Endothelial cell of umbilical vein (primary cell): ENCODE results near the gene PCDH15. TPM values are rescaled to one million over a fixed set of nuclear protein-coding genes. Genes with fewer than 3 reads are reported as not detected.
"Not testable (repeated sequence)": the region's sequence is repeated elsewhere in the genome, so short reads cannot be mapped to it uniquely, and the experiment has no call there.

Experiments used
- BruUV-seq: library from RNA; stranded (reverse); fragments of 400-500 nt; replicated peaks from 2 replicates; lab custom pipeline; 2021; lab: Mats Ljungman, UMichigan
- CTCF ChIA-PET: fragments of 300-600, 350-600 bp; sonication (Branson Sonifier 250); formaldehyde crosslinking; loops from one replicate; lab custom pipeline; 2021; ENCODE audit warnings: antibody characterized with exemption, inconsistent platforms; lab: Charles Lee
- POLR2A ChIA-PET: fragments of 300-600, 350-600 bp; sonication (Branson Sonifier 250); formaldehyde crosslinking; loops from one replicate; lab custom pipeline; 2021; ENCODE audit warnings: antibody characterized with exemption, inconsistent platforms; lab: Charles Lee
- DNase-seq: peaks from one replicate; pipeline ENCODE4 v3.0.0-alpha.2; 2011; ENCODE audit warnings: low read depth, low spot score
- FAIRE-seq: peaks from 2 replicates; lab custom pipeline; 2011; peaks lifted over from hg19 to GRCh38; lab: Jason Lieb, UNC
- H2AFZ ChIP-seq: 2 replicates; pipeline ENCODE4 v1.6.0; 2012; ENCODE audit warnings: low read depth, low read length, control low read depth, inconsistent platforms
- H3K27ac ChIP-seq: 2 replicates; pipeline ENCODE4 v1.5.1; 2011; ENCODE audit warnings: low read depth, mild to moderate bottlenecking, control low read depth, low read length, moderate library complexity; ENCODE audit not compliant: insufficient read depth
- H3K27me3 ChIP-seq, 2 experiments: 2 replicates each; pipeline versions ENCODE4 v1.6.0 to v1.6.1; 2011; ENCODE audit warnings: low read length in 2 of 2, mixed read lengths in 1 of 2; ENCODE audit not compliant: control insufficient read depth in 2 of 2, insufficient read depth in 2 of 2
- H3K36me3 ChIP-seq, 2 experiments: 2 replicates in 1 of 2; 3 replicates in 1 of 2; pipeline ENCODE4 v1.5.1; 2011; ENCODE audit warnings: low read length in 2 of 2, mild to moderate bottlenecking in 1 of 2, moderate library complexity in 1 of 2; ENCODE audit not compliant: control insufficient read depth in 2 of 2, insufficient read depth in 2 of 2; ENCODE audit errors: extremely low read depth in 1 of 2
- H3K4me1 ChIP-seq: 3 replicates; pipeline ENCODE4 v1.5.1; 2011; ENCODE audit warnings: mild to moderate bottlenecking, low read length; ENCODE audit not compliant: control insufficient read depth, insufficient read depth; ENCODE audit errors: extremely low read depth
- H3K4me2 ChIP-seq: 2 replicates; pipeline ENCODE4 v1.6.1; 2011; ENCODE audit warnings: low read length, control low read depth, mixed read lengths; ENCODE audit not compliant: insufficient read depth
- H3K4me3 ChIP-seq, 3 experiments: fragments of 200-600 bp in 1 of 3; sonication (generic), shearing (Covaris generic) in 1 of 3; replicated peaks in 1 of 3; 2 replicates each; pipeline ENCODE4 v1.5.1; 2011 to 2016; ENCODE audit warnings: control low read depth in 3 of 3, low read length in 3 of 3, mild to moderate bottlenecking in 2 of 3, inconsistent platforms in 1 of 3, low read depth in 1 of 3, moderate library complexity in 1 of 3; ENCODE audit not compliant: insufficient read depth in 1 of 3
- H3K79me2 ChIP-seq: 2 replicates; pipeline ENCODE4 v1.6.0; 2012; ENCODE audit warnings: low read length, inconsistent platforms; ENCODE audit not compliant: control insufficient read depth, insufficient read depth
- H3K9ac ChIP-seq: replicated peaks from 2 replicates; pipeline ENCODE3; 2011; ENCODE audit warnings: low read length, control low read depth; ENCODE audit not compliant: insufficient read depth; ENCODE audit errors: extremely low read depth
- H3K9me1 ChIP-seq: replicated peaks from 3 replicates; pipeline ENCODE4 v1.6.0; 2011; ENCODE audit warnings: mild to moderate bottlenecking, low read length; ENCODE audit not compliant: control insufficient read depth, insufficient read depth; ENCODE audit errors: extremely low read depth
- H3K9me3 ChIP-seq: replicated peaks from 2 replicates; pipeline ENCODE4 v1.5.1; 2012; ENCODE audit warnings: low read length, inconsistent platforms; ENCODE audit not compliant: control insufficient read depth, insufficient read depth
- H4K20me1 ChIP-seq: replicated peaks from 2 replicates; pipeline ENCODE3; 2011; ENCODE audit warnings: mild to moderate bottlenecking, low read length; ENCODE audit not compliant: control insufficient read depth, insufficient read depth; ENCODE audit errors: extremely low read depth
- CTCF ChIP-seq, 2 donors: IDR thresholded peaks; 1 replicate in 1 of 2; 2 replicates in 1 of 2; pipeline ENCODE4 v1.5.1; 2011; ENCODE audit warnings: low read length in 2 of 2, mild to moderate bottlenecking in 2 of 2, moderate library complexity in 2 of 2, control low read depth in 1 of 2, inconsistent platforms in 1 of 2, low read depth in 1 of 2; ENCODE audit not compliant: insufficient read depth in 1 of 2; ENCODE audit errors: extremely low read depth in 1 of 2
- EZH2 ChIP-seq: IDR thresholded peaks from 2 replicates; pipeline ENCODE4 v1.6.1; 2012; ENCODE audit warnings: borderline replicate concordance, low read depth, mild to moderate bottlenecking, moderate library complexity, low read length, inconsistent platforms; ENCODE audit not compliant: severe bottlenecking
- FOS ChIP-seq: IDR thresholded peaks from 2 replicates; pipeline ENCODE4 v1.6.1; 2011; ENCODE audit warnings: mild to moderate bottlenecking, low read length, moderate library complexity, borderline replicate concordance; ENCODE audit not compliant: insufficient read depth
- GATA2 ChIP-seq: IDR thresholded peaks from 2 replicates; pipeline ENCODE4 v1.7.0; 2011; ENCODE audit warnings: low read depth, mild to moderate bottlenecking, moderate library complexity, mixed read lengths, low read length; ENCODE audit not compliant: insufficient read length, insufficient read depth
- JUN ChIP-seq: IDR thresholded peaks from 2 replicates; pipeline ENCODE4 v1.6.1; 2011; ENCODE audit warnings: borderline replicate concordance, low read depth; ENCODE audit not compliant: insufficient read length, insufficient read depth
- MAX ChIP-seq: IDR thresholded peaks from 2 replicates; pipeline ENCODE4 v1.6.1; 2011; ENCODE audit not compliant: insufficient read depth, insufficient read length
- MYC ChIP-seq: IDR thresholded peaks from one replicate; pipeline ENCODE4 v1.6.1; 2011; ENCODE audit warnings: mild to moderate bottlenecking, low read depth, low read length
- POLR2A ChIP-seq: IDR thresholded peaks from 2 replicates; pipeline ENCODE4 v1.6.1; 2012; ENCODE audit warnings: low read depth, mild to moderate bottlenecking, control low read depth, low read length
- POLR2AphosphoS5 ChIP-seq: IDR thresholded peaks from 2 replicates; pipeline ENCODE4 v1.6.1; 2012; ENCODE audit warnings: low read depth, mild to moderate bottlenecking, control low read depth, low read length, moderate library complexity; ENCODE audit not compliant: insufficient read depth
- dilution Hi-C: fragments of 300-500 bp; cut with MboI; formaldehyde crosslinking; loops from one replicate; pipeline ENCODE4 v1.15.0; 2019; ENCODE audit warnings: low sequenced_read_pairs; ENCODE audit not compliant: extremely low pct_ligation_motif_present
- intact Hi-C: fragments of 100-400 bp; cut with micrococcal nuclease; formaldehyde crosslinking; loops from one replicate; pipeline ENCODE4 v1.10.0; 2022
- polyA plus RNA-seq, 4 experiments: library from polyadenylated mRNA; depleted of rRNA in 3 of 4; stranded (reverse) in 3 of 4; unstranded in 1 of 4; fragments of >200 nt; gene quantifications; 2 replicates each; pipeline versions ENCODE4 v1.2.1 to v1.2.3, GENCODE V29; 2011 to 2012; ENCODE audit warnings: missing spikeins in 1 of 4
- total RNA-seq: library from RNA; stranded (reverse); gene quantifications from 2 replicates; pipeline ENCODE4 v1.2.3, GENCODE V29; 2021

The PCDH15 gene
- total and polyA plus RNA-seq, 2 donors (not counting 3 experiments of a cell fraction or from before 2014, with no cell fraction given): 0.04 TPM; not detected in 1

DNA sequence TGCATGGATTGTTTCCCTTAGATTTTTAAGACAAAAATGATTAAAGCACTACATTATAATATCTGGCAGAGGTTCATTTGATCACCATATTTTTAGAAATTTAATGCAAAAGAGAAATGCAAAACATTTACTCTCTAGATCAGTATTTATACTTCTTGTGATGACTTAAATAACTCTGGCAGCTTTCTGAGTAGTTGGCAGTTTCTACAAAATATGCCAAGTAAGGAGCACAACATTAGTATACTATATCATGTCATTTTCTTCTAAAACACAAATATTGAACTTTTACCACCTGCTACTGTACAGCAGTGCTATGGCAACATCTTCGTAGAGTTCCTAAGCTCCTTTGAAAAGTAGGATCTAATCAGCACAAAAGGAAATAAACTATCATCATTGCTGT lies 275.2 kb downstream of the PCDH15 start:
- no peak overlapping the region for H3K4me2 ChIP-seq
- no peaks in the 10 kb centered on the region for H3K27me3 ChIP-seq
- no peaks in the 10 kb centered on the region for H3K9me3 ChIP-seq
- no peak overlapping the region for H3K27ac ChIP-seq
- DNase-seq: no peak
- H3K4me3 ChIP-seq: no peak overlapping the region
- BruUV-seq: no TSS peak
- dilution Hi-C loops (no loop called here), intact Hi-C loops (no loop called here)
- no peaks in the 10 kb centered on the region for H3K79me2 ChIP-seq
- H3K36me3 ChIP-seq: no peaks in the 10 kb centered on the region
- H4K20me1 ChIP-seq: no peaks in the 10 kb centered on the region
- POLR2A ChIA-PET: no interaction called here
- FAIRE-seq: no peak
- H3K4me1 ChIP-seq: no peaks in the 10 kb centered on the region
- no peaks in the 10 kb centered on the region for H3K9me1 ChIP-seq
- no peak overlapping the region for H3K9ac ChIP-seq
- CTCF ChIA-PET: interaction anchor here (1.0 kb wide), 1 partner anchor 46 kb away, joined by 3 read pairs; no protein-coding TSS in a partner anchor
- no peak for TF ChIP-seq MYC
- TF ChIP-seq CTCF (IDR thresholded peaks at IDR 0.05; ENCODE audit: extremely low read depth in 1 of 2, insufficient read depth in 1 of 2, low read depth in 1 of 2, low read length in 2 of 2): no peak
- no peak for TF ChIP-seq GATA2
- TF ChIP-seq JUN: no peak
- TF ChIP-seq POLR2A: no peak
- no peak for TF ChIP-seq FOS
- TF ChIP-seq POLR2AphosphoS5: no peak
- TF ChIP-seq MAX: no peak
- no peak for TF ChIP-seq EZH2
- no peak overlapping the region for H2AFZ ChIP-seq

DNA sequence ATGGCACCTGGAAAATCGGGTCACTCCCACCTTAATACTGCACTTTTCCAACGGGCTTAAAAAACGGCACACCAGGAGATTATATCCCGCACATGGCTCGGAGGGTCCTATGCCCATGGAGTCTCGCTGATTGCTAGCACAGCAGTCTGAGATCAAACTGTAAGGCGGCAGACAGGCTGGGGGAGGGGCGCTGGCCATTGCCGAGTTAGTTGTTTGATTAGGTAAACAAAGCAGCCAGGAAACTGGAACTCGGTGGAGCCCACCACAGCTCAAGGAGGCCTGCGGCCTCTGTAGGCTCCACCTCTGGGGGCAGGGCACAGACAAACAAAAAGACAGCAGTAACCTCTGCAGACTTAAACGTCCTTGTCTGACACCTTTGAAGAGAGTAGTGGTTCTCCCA lies 285.8 kb downstream of the PCDH15 start:
- H3K4me2 ChIP-seq, H4K20me1 ChIP-seq, POLR2A ChIA-PET, dilution Hi-C loops, H3K79me2 ChIP-seq, BruUV-seq, H2AFZ ChIP-seq, H3K4me1 ChIP-seq, H3K27ac ChIP-seq, FAIRE-seq, H3K36me3 ChIP-seq, DNase-seq, H3K9me3 ChIP-seq, H3K4me3 ChIP-seq, CTCF ChIA-PET, H3K9ac ChIP-seq, H3K27me3 ChIP-seq, intact Hi-C loops, H3K9me1 ChIP-seq: not testable (repeated sequence)
